IMR-90 (cell line): ENCODE measurements around the gene BEGAIN. TPM values are rescaled to one million over a fixed set of nuclear protein-coding genes. Genes with fewer than 3 reads are reported as not detected.

Experiments
- ATAC-seq: fragments of 200-7000 bp; cut with Tn5 transposase; 2 replicates; pipeline ENCODE4 v1.9.1; 2020; ENCODE audit warnings: low read depth, mild to moderate bottlenecking, moderate library complexity
- BruUV-seq: library from RNA; stranded (reverse); fragments of 400-500 nt; replicated peaks from 2 replicates; lab custom pipeline; 2021; lab: Mats Ljungman, UMichigan
- CTCF ChIA-PET: fragments of 300-600 bp; formaldehyde crosslinking; extraction: SDS; loops from one replicate; lab custom pipeline; 2021; ENCODE audit warnings: antibody characterized with exemption; lab: Yijun Ruan, JAX
- POLR2A ChIA-PET: fragments of 300-600 bp; sonication (Branson Sonifier 250); formaldehyde crosslinking; loops from one replicate; lab custom pipeline; 2022; ENCODE audit warnings: antibody characterized with exemption; ENCODE audit not compliant: unreplicated experiment; lab: Charles Lee
- DNase-seq: peaks from one replicate; pipeline ENCODE4 v3.0.0; 2013
- H2AFZ ChIP-seq: replicated peaks from 2 replicates; pipeline ENCODE3; 2013; ENCODE audit warnings: low read length, mild to moderate bottlenecking; ENCODE audit not compliant: poor library complexity
- H2AK5ac ChIP-seq: 2 replicates; pipeline ENCODE4 v1.6.1; 2013; ENCODE audit warnings: low read depth, low read length, inconsistent platforms
- H2AK9ac ChIP-seq: replicated peaks from 2 replicates; pipeline ENCODE3; 2013; ENCODE audit warnings: mild to moderate bottlenecking, low read depth, low read length, moderate library complexity; ENCODE audit not compliant: poor library complexity
- H2BK120ac ChIP-seq: 2 replicates; pipeline ENCODE4 v1.6.1; 2013; ENCODE audit warnings: low read depth, low read length, inconsistent platforms
- H2BK15ac ChIP-seq: 3 replicates; pipeline ENCODE4 v1.6.1; 2013; ENCODE audit warnings: low read depth, low read length, inconsistent platforms
- H2BK20ac ChIP-seq: 2 replicates; pipeline ENCODE4 v1.6.1; 2013; ENCODE audit warnings: low read depth, mild to moderate bottlenecking, inconsistent platforms, low read length, moderate library complexity
- H2BK5ac ChIP-seq: 2 replicates; pipeline ENCODE4 v1.6.1; 2013; ENCODE audit warnings: mild to moderate bottlenecking, low read depth, low read length, inconsistent platforms; ENCODE audit not compliant: poor library complexity, severe bottlenecking
- H3K14ac ChIP-seq: replicated peaks from 2 replicates; pipeline ENCODE4 v1.6.1; 2013; ENCODE audit warnings: low read depth, low read length, inconsistent platforms
- H3K18ac ChIP-seq: 2 replicates; pipeline ENCODE4 v1.6.1; 2013; ENCODE audit warnings: low read depth, low read length, control low read depth
- H3K23ac ChIP-seq: 2 replicates; pipeline ENCODE4 v1.6.1; 2013; ENCODE audit warnings: low read depth, low read length, inconsistent platforms
- H3K27ac ChIP-seq: 2 replicates; pipeline ENCODE4 v1.5.1; 2013; ENCODE audit warnings: mild to moderate bottlenecking, control low read depth, low read length; ENCODE audit not compliant: insufficient read depth
- H3K27me3 ChIP-seq: 2 replicates; pipeline ENCODE4 v1.6.1; 2013; ENCODE audit warnings: low read length; ENCODE audit not compliant: control insufficient read depth, insufficient read depth
- H3K36me3 ChIP-seq: 2 replicates; pipeline ENCODE4 v1.6.1; 2013; ENCODE audit warnings: low read length, mixed read lengths; ENCODE audit not compliant: control insufficient read depth, insufficient read depth
- H3K4ac ChIP-seq: 2 replicates; pipeline ENCODE4 v1.6.1; 2013; ENCODE audit warnings: low read depth, low read length, inconsistent platforms
- H3K4me1 ChIP-seq: 2 replicates; pipeline ENCODE4 v1.6.1; 2013; ENCODE audit warnings: low read length, mixed read lengths; ENCODE audit not compliant: control insufficient read depth, insufficient read depth
- H3K4me2 ChIP-seq: 2 replicates; pipeline ENCODE4 v1.6.1; 2013; ENCODE audit warnings: low read depth, mild to moderate bottlenecking, control low read depth, low read length, moderate library complexity
- H3K4me3 ChIP-seq: 2 replicates; pipeline ENCODE4 v1.5.1; 2013; ENCODE audit warnings: low read depth, mild to moderate bottlenecking, control low read depth, low read length, moderate library complexity; ENCODE audit not compliant: insufficient read depth
- H3K56ac ChIP-seq: 2 replicates; pipeline ENCODE4 v1.6.1; 2013; ENCODE audit warnings: low read length, inconsistent platforms; ENCODE audit not compliant: insufficient read depth; ENCODE audit errors: extremely low read depth
- H3K79me1 ChIP-seq, 2 experiments: 2 replicates each; pipeline ENCODE4 v1.6.1; 2013; ENCODE audit warnings: low read length in 2 of 2, inconsistent platforms in 1 of 2, low read depth in 1 of 2
- H3K9ac ChIP-seq: 2 replicates; pipeline ENCODE4 v1.6.1; 2013; ENCODE audit warnings: low read depth, low read length, control low read depth
- H3K9me1 ChIP-seq: 2 replicates; pipeline ENCODE4 v1.6.1; 2013; ENCODE audit warnings: low read length, inconsistent platforms; ENCODE audit not compliant: insufficient read depth
- H3K9me3 ChIP-seq: 2 replicates; pipeline ENCODE4 v1.6.1; 2013; ENCODE audit warnings: low read length; ENCODE audit not compliant: control insufficient read depth, insufficient read depth
- H4K20me1 ChIP-seq: 2 replicates; pipeline ENCODE4 v1.6.1; 2013; ENCODE audit warnings: low read length, inconsistent platforms; ENCODE audit not compliant: insufficient read depth
- H4K5ac ChIP-seq: 2 replicates; pipeline ENCODE4 v1.6.1; 2013; ENCODE audit warnings: mild to moderate bottlenecking, low read depth, low read length, control low read depth
- H4K8ac ChIP-seq, 2 experiments: 2 replicates each; pipeline ENCODE4 v1.6.1; 2013; ENCODE audit warnings: low read depth in 2 of 2, low read length in 2 of 2, control low read depth in 1 of 2, inconsistent platforms in 1 of 2
- H4K91ac ChIP-seq: 2 replicates; pipeline ENCODE4 v1.6.1; 2013; ENCODE audit warnings: low read depth, low read length, inconsistent platforms; ENCODE audit not compliant: insufficient read depth
- CEBPB ChIP-seq: IDR thresholded peaks from 2 replicates; pipeline ENCODE4 v1.6.1; 2012; ENCODE audit warnings: low read depth, low read length, improper control_type of control experiment
- POLR2A ChIP-seq: IDR thresholded peaks from 2 replicates; pipeline ENCODE4 v1.6.1; 2012; ENCODE audit warnings: mild to moderate bottlenecking, low read depth, low read length
- WGBS, 2 experiments: methylation state at CpG; one replicate each; pipeline versions ENCODE4 v1.1.5 to v1.1.7; 2013; ENCODE audit warnings: missing lambda C conversion rate in 2 of 2; ENCODE audit not compliant: insufficient read length in 1 of 2; ENCODE audit errors: extremely low coverage in 2 of 2; 5-methylcytosine and 5-hydroxymethylcytosine counted together
- dilution Hi-C: fragments of 300-500 bp; cut with HindIII; formaldehyde crosslinking; loops from one replicate; pipeline ENCODE4 v1.14.3; 2018; ENCODE audit warnings: low sequenced_read_pairs; ENCODE audit not compliant: unreplicated experiment
- in situ Hi-C: fragments of 300-500 bp; cut with MboI; formaldehyde crosslinking; loops from 3 replicates; pipeline ENCODE4 v1.14.3; 2019; ENCODE audit warnings: low sequenced_read_pairs, inconsistent platforms, mixed read lengths
- intact Hi-C: fragments of 100-400 bp; cut with micrococcal nuclease; formaldehyde crosslinking; loops from 2 replicates; pipeline ENCODE4 v1.10.0; 2022
- polyA plus RNA-seq, 3 experiments: library from polyadenylated mRNA; depleted of rRNA; stranded (reverse); fragments of >200 nt; gene quantifications; 2 replicates each; pipeline ENCODE4 v1.2.3, GENCODE V29; 2012; ENCODE audit warnings: low replicate concordance in 1 of 3
- total RNA-seq: library from RNA; depleted of rRNA; stranded (reverse); fragments of >200 nt; gene quantifications from 2 replicates; pipeline ENCODE4 v1.2.3, GENCODE V29; 2012

The BEGAIN gene
- total and polyA plus RNA-seq, 2 of the 4 experiments (the other 2 are of a cell fraction) = 0.18 to 0.99 TPM

DNA sequence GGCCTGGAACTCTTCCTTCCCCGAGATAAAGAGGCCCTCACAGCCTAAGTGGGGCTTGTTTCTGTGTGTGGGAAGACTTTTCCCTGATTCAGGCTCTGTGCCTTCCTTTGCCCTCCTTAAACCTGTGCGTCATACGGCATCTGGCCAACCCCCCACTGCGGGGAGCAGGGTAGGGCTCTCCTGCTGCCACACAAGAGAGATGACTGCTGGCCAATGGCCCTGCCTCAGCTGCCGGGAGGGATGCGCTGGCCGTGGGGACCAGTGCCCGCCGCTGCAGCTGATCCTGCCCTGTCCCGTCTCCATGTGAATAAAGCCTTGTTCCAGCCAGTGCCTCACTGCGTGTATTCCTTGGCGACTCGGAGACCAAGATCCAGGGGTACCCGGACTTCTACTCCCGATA lies 42.5 kb upstream of the BEGAIN start:
- BruUV-seq = no TSS peak
- H3K4me2 ChIP-seq = no peak overlapping the region
- no peak overlapping the region for H4K8ac ChIP-seq
- no peaks in the 10 kb centered on the region for H3K4me1 ChIP-seq
- DNase-seq (no peak), ATAC-seq (no peak)
- H3K79me1 ChIP-seq = no peaks in the 10 kb centered on the region
- in situ Hi-C loops = no loop called here
- no peak overlapping the region for H2BK120ac ChIP-seq
- no peak overlapping the region for H3K18ac ChIP-seq
- H3K36me3 ChIP-seq = no peaks in the 10 kb centered on the region
- H2BK20ac ChIP-seq = no peak overlapping the region
- intact Hi-C loops = no loop called here
- no peak overlapping the region for H3K4me3 ChIP-seq
- 82% methylated on average over 8 of the region's 15 CpGs; no CpG with 5 or more reads in 1 of the 2 experiments for WGBS, 2 experiments
- H3K9ac ChIP-seq = no peak overlapping the region
- TF ChIP-seq CEBPB = no peak
- no peak for TF ChIP-seq POLR2A
- peaks cover 2% of the 10 kb centered on the region for H3K9me3 ChIP-seq
- dilution Hi-C loops = no loop called here
- H4K5ac ChIP-seq = no peak overlapping the region
- POLR2A ChIA-PET = no interaction called here
- no peak overlapping the region for H2AFZ ChIP-seq
- H2AK5ac ChIP-seq = no peak overlapping the region
- H3K56ac ChIP-seq = no peak overlapping the region
- CTCF ChIA-PET = interaction anchor here (1.5 kb wide), 1 partner anchor 16 kb away, joined by 3 read pairs; no protein-coding TSS in a partner anchor
- no peaks in the 10 kb centered on the region for H4K20me1 ChIP-seq
- H4K91ac ChIP-seq = no peak overlapping the region
- no peak overlapping the region for H3K4ac ChIP-seq
- H3K14ac ChIP-seq = no peak overlapping the region
- H2BK5ac ChIP-seq = no peak overlapping the region
- H3K27ac ChIP-seq = no peak overlapping the region
- no peak overlapping the region for H2AK9ac ChIP-seq
- H2BK15ac ChIP-seq = no peak overlapping the region
- no peak overlapping the region for H3K23ac ChIP-seq
- H3K9me1 ChIP-seq = no peaks in the 10 kb centered on the region
- H3K27me3 ChIP-seq = peaks cover 41% of the 10 kb centered on the region
